ENCODE measurements around the gene CLIP4.

CLIP4 gene

GRCh38 chr2:29139152-29139551 is 23.9 kb downstream of the CLIP4 start:
- DNase-seq, result no peak

DNA sequence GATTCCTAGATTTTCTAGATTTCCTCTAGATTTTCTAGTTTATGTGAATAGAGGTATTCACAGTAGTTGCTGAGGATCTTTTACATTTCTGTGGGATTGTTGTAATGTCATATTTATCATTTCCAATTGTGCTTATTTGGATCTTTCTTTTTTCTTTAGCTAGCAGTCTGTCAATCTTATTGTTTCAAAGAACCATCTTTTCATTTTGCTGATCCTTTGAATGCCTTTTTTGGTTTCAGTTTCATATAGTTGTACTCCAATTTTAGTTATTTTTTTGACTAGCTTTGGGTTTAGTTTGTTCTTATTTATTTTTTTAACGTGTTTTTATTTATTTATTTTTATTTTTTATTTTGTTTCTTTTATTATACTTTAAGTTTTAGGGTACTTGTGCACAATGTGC is 24.5 kb downstream of the CLIP4 start:
- DNase-seq, result no peak

- DNase-seq, result no peak
These were observed 28.4 kb downstream of the CLIP4 start for GRCh38 chr2:29143657-29144056.

DNA sequence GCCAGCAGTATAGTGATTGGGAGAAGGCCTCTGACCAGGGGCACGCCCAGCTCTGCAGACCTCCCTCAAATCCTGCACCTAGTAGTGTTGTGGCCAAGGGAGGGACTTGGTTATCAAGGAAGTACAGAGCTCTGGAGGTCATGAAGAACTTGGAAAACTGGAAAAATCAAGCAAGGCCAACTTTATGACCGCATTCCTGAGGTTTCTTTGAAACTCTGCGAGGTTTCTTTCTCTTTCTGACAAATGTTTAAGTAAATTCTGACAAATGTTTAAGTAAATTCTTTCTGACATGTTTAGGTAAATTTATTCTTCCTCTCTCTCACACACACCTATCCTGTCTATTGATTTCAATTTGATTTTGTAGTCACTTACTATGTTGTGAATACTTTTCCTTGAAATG is 31.0 kb downstream of the CLIP4 start:
- no peak for DNase-seq

GRCh38 chr2:29147963-29148362 is 32.7 kb downstream of the CLIP4 start:
- no peak for DNase-seq

GRCh38 chr2:29154610-29155009 is 39.4 kb downstream of the CLIP4 start:
- no peak for DNase-seq

DNA sequence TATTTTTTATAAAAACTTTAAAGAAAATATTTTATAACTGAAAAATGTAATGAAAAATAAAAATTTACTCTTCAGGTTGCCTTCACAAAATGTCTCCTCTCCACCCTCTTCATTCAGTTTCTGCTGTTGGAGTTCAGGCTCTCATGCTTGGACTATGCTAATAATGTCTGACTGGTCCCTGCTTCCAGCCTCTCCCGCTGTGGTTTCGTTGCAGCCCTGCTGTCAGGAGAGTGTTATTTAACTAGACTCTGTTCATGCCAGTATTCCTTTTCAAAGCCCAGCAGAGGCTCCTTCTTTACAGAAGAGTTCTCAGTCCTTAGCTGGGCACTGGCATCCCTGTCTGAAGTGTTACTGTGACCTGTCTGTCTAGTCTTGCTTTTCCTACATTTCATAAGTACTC is 40.4 kb downstream of the CLIP4 start:
- no peak for DNase-seq

GRCh38 chr2:29157131-29157530 is 41.9 kb downstream of the CLIP4 start:
- no peak for DNase-seq

- no peak for DNase-seq
These were observed 43.9 kb downstream of the CLIP4 start for GRCh38 chr2:29159125-29159524.

DNA sequence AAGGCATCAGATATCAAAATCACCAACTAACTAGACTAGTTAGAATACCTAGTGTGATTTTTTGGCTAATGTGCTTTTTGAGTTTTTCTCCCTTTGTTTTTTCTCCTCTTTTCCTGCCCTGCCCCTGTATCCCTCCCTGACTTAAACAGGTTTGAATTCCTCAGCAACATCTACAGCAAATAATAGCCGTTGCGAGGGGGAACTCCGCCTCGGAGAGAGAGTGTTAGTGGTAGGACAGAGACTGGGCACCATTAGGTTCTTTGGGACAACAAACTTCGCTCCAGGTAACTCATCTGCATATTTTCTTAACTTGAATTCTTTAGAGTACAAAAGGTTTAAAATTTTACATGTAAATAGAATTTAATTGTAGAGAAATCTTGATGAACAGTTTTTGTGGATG is 45.0 kb downstream of the CLIP4 start:
- no peak for DNase-seq

DNA sequence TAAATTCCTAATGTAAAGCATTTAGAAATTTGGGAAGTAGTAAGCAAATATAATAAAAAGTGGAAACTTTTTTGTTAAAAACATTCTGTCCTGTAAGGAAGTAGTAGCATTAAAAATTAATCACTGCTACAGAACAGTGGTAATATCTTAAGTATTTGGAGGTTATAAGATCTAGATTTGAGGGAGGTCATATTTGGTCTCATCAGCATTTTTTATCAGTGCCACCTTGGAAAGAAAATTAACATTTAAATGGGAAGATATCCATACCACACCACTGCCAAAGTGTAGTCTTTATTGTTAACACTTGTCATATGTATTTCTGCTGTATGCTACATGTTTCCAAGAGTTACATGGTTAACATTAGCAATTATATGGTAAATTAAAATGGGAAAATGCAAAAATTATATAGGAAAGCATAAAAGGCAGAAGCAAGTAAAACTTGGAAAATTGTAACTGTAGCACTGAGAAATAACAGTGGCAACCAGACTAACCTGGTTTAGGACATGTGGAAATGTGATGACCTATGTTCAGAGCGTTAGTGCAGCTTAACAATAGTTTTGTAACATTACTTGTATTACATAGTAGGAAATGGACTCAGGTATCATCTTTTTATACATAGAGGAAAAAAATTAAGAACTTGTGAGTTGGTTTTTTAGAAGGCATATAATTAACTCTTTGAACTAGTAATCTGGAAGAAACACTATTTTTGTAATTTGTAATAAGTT is 47.2 kb downstream of the CLIP4 start:
- no peak for DNase-seq

GRCh38 chr2:29164091-29164846 is 49.1 kb downstream of the CLIP4 start:
- DNase-seq, result peak in 1 of 2 experiments; percentile 44

- peak in 1 of 2 experiments; percentile 34 for DNase-seq
These were observed 50.4 kb downstream of the CLIP4 start for GRCh38 chr2:29165362-29166241.

GRCh38 chr2:29166242-29167039 is 51.2 kb downstream of the CLIP4 start:
- DNase-seq, result no peak

- peak; percentile 18 to 53 for DNase-seq
These were observed 59.7 kb downstream of the CLIP4 start for GRCh38 chr2:29174937-29175336.

DNA sequence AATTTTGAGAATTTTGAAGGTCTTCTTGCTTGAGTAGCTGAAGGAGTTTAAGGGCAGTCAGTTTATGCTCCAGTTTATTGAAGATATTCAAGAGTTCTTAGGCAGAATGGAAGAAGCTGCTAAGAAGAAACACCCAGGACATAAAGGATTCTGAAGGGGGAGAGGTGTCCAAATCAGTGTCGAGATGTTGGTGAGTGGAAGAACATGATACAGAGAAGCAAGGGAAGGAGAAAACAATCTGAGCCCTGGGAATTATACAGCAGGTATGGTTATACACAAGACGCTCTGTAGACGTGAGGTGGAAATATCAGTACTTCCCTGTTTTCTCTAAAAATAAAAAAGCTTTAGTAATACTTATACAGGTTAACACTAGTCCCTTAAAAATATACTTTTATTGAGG is 60.1 kb downstream of the CLIP4 start:
- no peak for DNase-seq

GRCh38 chr2:29182334-29182733 is 67.1 kb downstream of the CLIP4 start:
- DNase-seq, result no peak

GRCh38 chr2:29182920-29183319 is 67.7 kb downstream of the CLIP4 start:
- no peak for DNase-seq

DNA sequence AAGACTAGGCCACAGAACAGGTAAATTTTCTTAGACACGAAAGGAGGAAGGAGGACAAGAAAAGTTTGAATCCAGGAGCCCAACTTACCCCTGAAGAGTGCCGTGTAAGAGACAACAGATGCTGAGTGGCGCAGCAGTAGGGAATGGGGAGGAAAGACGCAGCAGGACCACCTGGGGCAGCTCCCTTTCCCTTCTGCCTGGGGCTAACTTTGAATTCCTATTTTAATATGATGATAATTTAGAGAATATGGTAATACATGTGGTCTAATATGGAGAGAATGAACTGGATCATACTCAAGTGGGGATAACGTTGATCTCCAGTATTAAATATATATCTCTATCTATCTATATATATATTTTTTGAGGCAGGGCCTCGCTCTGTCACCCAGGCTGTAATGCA is 69.3 kb downstream of the CLIP4 start:
- DNase-seq, result no peak

GRCh38 chr2:29186817-29187216 is 71.6 kb downstream of the CLIP4 start:
- DNase-seq, result no peak

DNA sequence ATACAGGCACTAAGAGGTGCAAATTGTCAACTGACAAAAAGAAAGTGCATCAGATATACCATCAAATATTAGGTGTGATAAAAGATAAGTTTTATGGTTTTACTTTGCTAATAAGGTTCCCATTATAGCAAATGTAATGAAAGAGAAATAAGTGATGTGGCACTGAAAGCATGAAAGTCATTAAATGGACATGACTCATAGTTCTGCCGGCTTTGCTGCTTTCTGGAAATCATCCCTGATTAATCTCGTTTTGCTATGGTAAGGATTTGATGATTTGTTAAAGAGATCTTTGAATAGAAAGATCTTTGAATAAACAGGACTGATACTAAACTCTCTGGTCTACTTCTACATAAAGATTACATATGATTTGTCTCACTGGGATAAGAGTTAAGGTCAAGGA is 72.7 kb downstream of the CLIP4 start:
- no peak for DNase-seq

DNA sequence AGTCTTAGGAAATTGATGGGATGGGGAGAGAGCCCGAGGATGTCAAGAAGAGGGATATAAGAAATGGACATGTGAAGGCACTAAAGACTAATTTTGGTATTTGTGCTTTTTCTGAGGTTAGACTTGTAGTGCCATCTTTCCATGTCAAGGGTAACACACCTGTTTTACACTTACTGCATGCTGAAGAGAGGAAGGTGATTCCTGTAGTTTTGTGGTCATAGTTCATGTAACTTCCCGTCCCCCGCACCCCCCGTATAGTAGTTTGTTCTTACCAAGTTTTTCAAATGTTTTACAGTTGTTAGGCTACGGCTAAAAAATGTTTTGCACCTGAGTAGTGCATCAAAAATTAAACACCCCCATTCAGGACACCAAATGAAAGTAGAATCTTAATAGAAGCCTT is 73.8 kb downstream of the CLIP4 start:
- DNase-seq, result no peak

DNA sequence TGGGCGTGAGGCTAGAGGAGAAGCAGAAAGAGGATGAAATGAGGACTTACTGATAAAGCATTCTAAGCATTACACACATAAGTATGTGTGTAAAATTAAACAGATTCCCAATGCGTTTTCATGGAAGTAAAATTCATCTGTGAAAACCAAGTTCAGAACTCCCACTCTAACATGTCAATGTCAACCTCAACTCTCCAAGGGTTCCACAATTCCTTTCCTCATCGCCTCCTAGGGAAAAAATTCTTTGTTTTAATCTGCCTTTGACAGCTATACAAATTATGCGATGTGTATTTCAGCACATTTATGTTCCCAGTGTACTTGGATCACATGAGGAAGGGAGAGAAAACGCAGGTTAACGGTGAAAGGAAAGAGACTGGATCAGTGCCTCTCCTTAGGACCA is 76.6 kb downstream of the CLIP4 start:
- no peak for DNase-seq
